ENCODE results near the gene HERC6.
"Not testable (repeated sequence)": the region's sequence is repeated elsewhere in the genome, so short reads cannot be mapped to it uniquely, and the experiment has no call there.

Gene HERC6

GRCh38 chr4:88367826-88368225 is 10.8 kb upstream of the HERC6 start:
- H3K36me3 ChIP-seq (ENCODE audit: control insufficient read depth, insufficient read depth, low read length), result no peaks in the 10 kb centered on the region
- no peak overlapping the region for H2AFZ ChIP-seq
- H3K9me3 ChIP-seq (ENCODE audit: control insufficient read depth, low read length), result no peaks in the 10 kb centered on the region
- no peak overlapping the region for H3K4me2 ChIP-seq (ENCODE audit: low read length)
- no peaks in the 10 kb centered on the region for H3K4me1 ChIP-seq
- no peaks in the 10 kb centered on the region for H3K79me2 ChIP-seq
- H3K27me3 ChIP-seq (ENCODE audit: control insufficient read depth, insufficient read depth, low read length), result no peaks in the 10 kb centered on the region
- no peak overlapping the region for H3K4me3 ChIP-seq (ENCODE audit: low read depth, low read length)
- no peak overlapping the region for H3K27ac ChIP-seq
- TF ChIP-seq CTCF (IDR thresholded peaks at IDR 0.05), result no peak
- H3K9ac ChIP-seq, result no peak overlapping the region

- not testable (repeated sequence) for H3K9me3 ChIP-seq (ENCODE audit: control insufficient read depth, low read length); H3K4me3 ChIP-seq (ENCODE audit: low read depth, low read length); H2AFZ ChIP-seq; H3K4me1 ChIP-seq; H3K4me2 ChIP-seq (ENCODE audit: low read length); H3K79me2 ChIP-seq; H3K27ac ChIP-seq; H3K27me3 ChIP-seq (ENCODE audit: control insufficient read depth, insufficient read depth, low read length); H3K36me3 ChIP-seq (ENCODE audit: control insufficient read depth, insufficient read depth, low read length); H3K9ac ChIP-seq
- peak; percentile 38 for TF ChIP-seq CTCF (IDR thresholded peaks at IDR 0.05)
These were observed 9.4 kb upstream of the HERC6 start for GRCh38 chr4:88369180-88369812.

- no peaks in the 10 kb centered on the region for H3K79me2 ChIP-seq
- H3K36me3 ChIP-seq (ENCODE audit: control insufficient read depth, insufficient read depth, low read length), result no peaks in the 10 kb centered on the region
- no peak overlapping the region for H3K9ac ChIP-seq
- no peak overlapping the region for H2AFZ ChIP-seq
- H3K9me3 ChIP-seq (ENCODE audit: control insufficient read depth, low read length), result no peaks in the 10 kb centered on the region
- H3K27ac ChIP-seq, result no peak overlapping the region
- no peak for TF ChIP-seq CTCF (IDR thresholded peaks at IDR 0.05)
- H3K4me2 ChIP-seq (ENCODE audit: low read length), result no peak overlapping the region
- H3K4me1 ChIP-seq, result no peaks in the 10 kb centered on the region
- H3K4me3 ChIP-seq (ENCODE audit: low read depth, low read length), result no peak overlapping the region
- H3K27me3 ChIP-seq (ENCODE audit: control insufficient read depth, insufficient read depth, low read length), result no peaks in the 10 kb centered on the region
These were observed 2.5 kb downstream of the HERC6 start for GRCh38 chr4:88381123-88381522.

- no peaks in the 10 kb centered on the region for H3K4me1 ChIP-seq
- no peak overlapping the region for H2AFZ ChIP-seq
- H3K79me2 ChIP-seq, result no peaks in the 10 kb centered on the region
- H3K4me2 ChIP-seq (ENCODE audit: low read length), result no peak overlapping the region
- H3K9me3 ChIP-seq (ENCODE audit: control insufficient read depth, low read length), result no peaks in the 10 kb centered on the region
- no peak overlapping the region for H3K4me3 ChIP-seq (ENCODE audit: low read depth, low read length)
- no peaks in the 10 kb centered on the region for H3K27me3 ChIP-seq (ENCODE audit: control insufficient read depth, insufficient read depth, low read length)
- no peak overlapping the region for H3K9ac ChIP-seq
- H3K27ac ChIP-seq, result no peak overlapping the region
- no peaks in the 10 kb centered on the region for H3K36me3 ChIP-seq (ENCODE audit: control insufficient read depth, insufficient read depth, low read length)
- no peak for TF ChIP-seq CTCF (IDR thresholded peaks at IDR 0.05)
These were observed 4.0 kb downstream of the HERC6 start for GRCh38 chr4:88382621-88383020.

GRCh38 chr4:88390128-88390527 is 11.5 kb downstream of the HERC6 start:
- H3K9ac ChIP-seq, result no peak overlapping the region
- H3K4me1 ChIP-seq, result no peaks in the 10 kb centered on the region
- no peaks in the 10 kb centered on the region for H3K36me3 ChIP-seq (ENCODE audit: control insufficient read depth, insufficient read depth, low read length)
- no peaks in the 10 kb centered on the region for H3K9me3 ChIP-seq (ENCODE audit: control insufficient read depth, low read length)
- no peaks in the 10 kb centered on the region for H3K79me2 ChIP-seq
- no peak for TF ChIP-seq CTCF (IDR thresholded peaks at IDR 0.05)
- no peak overlapping the region for H3K27ac ChIP-seq
- no peaks in the 10 kb centered on the region for H3K27me3 ChIP-seq (ENCODE audit: control insufficient read depth, insufficient read depth, low read length)
- H2AFZ ChIP-seq, result no peak overlapping the region
- H3K4me2 ChIP-seq (ENCODE audit: low read length), result no peak overlapping the region
- no peak overlapping the region for H3K4me3 ChIP-seq (ENCODE audit: low read depth, low read length)
